ENCODE measurements around the gene ALG1. TPM values are rescaled to one million over a fixed set of nuclear protein-coding genes. Genes with fewer than 3 reads are reported as not detected.

The ALG1 gene
- total RNA-seq, 3 donors from 2014 or later, result 14.4 to 21.2 (median 16.7) TPM

DNA sequence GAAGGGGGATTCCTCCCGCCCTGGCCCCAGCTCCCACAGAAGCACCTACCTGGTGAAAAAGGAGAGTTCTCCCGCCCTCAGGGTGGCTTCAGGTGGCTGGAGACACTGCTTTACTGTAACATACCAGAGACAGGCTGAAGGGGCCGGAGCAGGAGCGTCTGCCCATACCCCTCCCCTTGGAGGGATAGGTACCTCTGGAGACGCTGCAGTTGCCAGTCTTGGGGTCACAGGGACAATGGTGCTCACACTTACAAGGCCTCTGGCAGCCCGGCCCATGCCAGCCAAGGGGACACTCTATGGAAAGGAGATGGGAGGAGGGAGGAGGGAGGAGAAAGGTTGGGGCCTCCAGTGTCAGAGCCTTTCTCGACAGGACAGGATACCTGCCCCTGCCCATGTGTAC lies 44.6 kb upstream of the ALG1 start:
- intact Hi-C loops (cut with DNase I; ENCODE audit: low total_unique reads), result no loop called here
- Histone ChIP-seq H3K36me3 (no peaks in the 10 kb centered on the region), H3K27ac (no peak overlapping the region), H3K4me1 (no peaks in the 10 kb centered on the region), H3K27me3 (no peaks in the 10 kb centered on the region), H3K9me3 (no peaks in the 10 kb centered on the region), H3K4me3 (no peak overlapping the region)
- DNase-seq (ENCODE audit: low spot score in 2 of 2), result no peak
- TF ChIP-seq, protein P1, sequence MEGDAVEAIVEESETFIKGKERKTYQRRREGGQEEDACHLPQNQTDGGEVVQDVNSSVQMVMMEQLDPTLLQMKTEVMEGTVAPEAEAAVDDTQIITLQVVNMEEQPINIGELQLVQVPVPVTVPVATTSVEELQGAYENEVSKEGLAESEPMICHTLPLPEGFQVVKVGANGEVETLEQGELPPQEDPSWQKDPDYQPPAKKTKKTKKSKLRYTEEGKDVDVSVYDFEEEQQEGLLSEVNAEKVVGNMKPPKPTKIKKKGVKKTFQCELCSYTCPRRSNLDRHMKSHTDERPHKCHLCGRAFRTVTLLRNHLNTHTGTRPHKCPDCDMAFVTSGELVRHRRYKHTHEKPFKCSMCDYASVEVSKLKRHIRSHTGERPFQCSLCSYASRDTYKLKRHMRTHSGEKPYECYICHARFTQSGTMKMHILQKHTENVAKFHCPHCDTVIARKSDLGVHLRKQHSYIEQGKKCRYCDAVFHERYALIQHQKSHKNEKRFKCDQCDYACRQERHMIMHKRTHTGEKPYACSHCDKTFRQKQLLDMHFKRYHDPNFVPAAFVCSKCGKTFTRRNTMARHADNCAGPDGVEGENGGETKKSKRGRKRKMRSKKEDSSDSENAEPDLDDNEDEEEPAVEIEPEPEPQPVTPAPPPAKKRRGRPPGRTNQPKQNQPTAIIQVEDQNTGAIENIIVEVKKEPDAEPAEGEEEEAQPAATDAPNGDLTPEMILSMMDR (IDR thresholded peaks at IDR 0.05), result no peak
- TF ChIP-seq POLR2A (IDR thresholded peaks at IDR 0.05) (no peak), POLR2AphosphoS5 (IDR thresholded peaks at IDR 0.05) (no peak)

DNA sequence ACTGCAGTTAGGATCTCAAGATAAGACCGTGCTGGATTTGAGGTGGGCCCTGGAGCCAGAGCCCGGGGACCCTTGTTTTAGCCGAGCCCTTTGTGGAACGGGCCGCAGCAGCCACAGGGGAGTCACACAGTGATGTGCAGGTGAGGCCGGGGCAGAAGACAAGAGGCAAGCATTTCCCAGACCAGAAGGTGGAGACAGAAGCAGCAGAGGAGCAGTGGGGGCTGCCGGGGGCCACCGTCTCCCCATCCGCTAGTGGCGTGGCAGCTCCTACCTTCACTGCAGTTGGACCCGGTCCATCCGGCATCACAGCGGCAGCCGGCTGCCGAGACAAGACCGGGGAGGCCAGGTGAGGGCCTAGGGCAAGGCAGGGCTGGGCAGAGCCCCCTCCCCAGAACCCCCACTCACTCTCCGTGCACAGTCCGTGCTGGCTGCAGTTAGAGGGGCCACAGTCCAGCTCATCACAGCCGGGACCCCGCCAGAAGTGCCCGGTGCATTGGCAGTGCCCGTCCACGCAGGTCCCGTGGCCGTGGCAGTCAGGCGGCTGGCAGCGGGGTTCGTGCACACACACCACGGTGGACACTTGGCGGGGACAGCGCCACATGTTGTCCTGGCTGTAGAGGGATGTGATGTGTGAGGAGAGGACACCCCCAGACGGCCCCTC lies 43.9 kb upstream of the ALG1 start:
- intact Hi-C loops (cut with DNase I; ENCODE audit: low total_unique reads), result no loop called here
- TF ChIP-seq, protein P1 (IDR thresholded peaks at IDR 0.05), result no peak
- no peak for TF ChIP-seq POLR2AphosphoS5 (IDR thresholded peaks at IDR 0.05)
- no peak for TF ChIP-seq POLR2A (IDR thresholded peaks at IDR 0.05)

DNA sequence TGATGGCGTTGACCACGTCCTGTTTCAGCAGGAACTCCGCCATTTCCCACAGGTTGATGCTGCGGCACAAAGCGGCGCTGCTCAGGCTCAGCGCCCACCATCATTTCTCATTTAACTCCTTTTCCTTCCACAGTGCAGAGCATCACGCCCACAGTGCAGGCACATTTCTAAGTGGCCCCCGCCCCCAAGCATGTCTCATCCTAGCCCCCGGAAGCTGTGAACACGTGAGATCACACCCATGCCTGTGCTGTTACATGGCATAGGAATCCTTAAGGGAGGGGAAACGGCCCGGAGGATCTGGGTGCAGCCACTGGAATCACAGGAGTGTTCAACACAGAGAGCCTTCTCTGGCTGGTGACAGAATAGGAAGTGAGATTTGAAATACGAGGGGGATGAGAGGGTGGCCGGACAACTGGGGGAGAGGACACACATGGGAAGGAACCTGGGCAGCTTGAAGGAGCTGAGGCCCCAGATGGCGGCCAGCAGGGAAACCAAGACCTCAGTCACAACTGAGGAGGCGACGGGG lies 42.6 kb upstream of the ALG1 start:
- Histone ChIP-seq H3K27ac (no peak overlapping the region), H3K27me3 (no peaks in the 10 kb centered on the region), H3K4me1 (no peaks in the 10 kb centered on the region), H3K4me3 (no peak overlapping the region), H3K9me3 (no peaks in the 10 kb centered on the region), H3K36me3 (no peaks in the 10 kb centered on the region)
- DNase-seq (ENCODE audit: low spot score in 2 of 2), result no peak
- TF ChIP-seq POLR2A (IDR thresholded peaks at IDR 0.05) (no peak), POLR2AphosphoS5 (IDR thresholded peaks at IDR 0.05) (no peak)
- TF ChIP-seq, protein P1 (IDR thresholded peaks at IDR 0.05), result no peak
- intact Hi-C loops (cut with DNase I; ENCODE audit: low total_unique reads), result no loop called here

More for the DNA sequence above, 43.9 kb upstream of the ALG1 start:
- H3K27ac ChIP-seq, result no peak overlapping the region
- H3K9me3 ChIP-seq, result no peaks in the 10 kb centered on the region
- no peak overlapping the region for H3K4me3 ChIP-seq
- H3K27me3 ChIP-seq, result no peaks in the 10 kb centered on the region
- DNase-seq (ENCODE audit: low spot score in 2 of 2), result no peak
- H3K4me1 ChIP-seq, result no peaks in the 10 kb centered on the region
- no peaks in the 10 kb centered on the region for H3K36me3 ChIP-seq

DNA sequence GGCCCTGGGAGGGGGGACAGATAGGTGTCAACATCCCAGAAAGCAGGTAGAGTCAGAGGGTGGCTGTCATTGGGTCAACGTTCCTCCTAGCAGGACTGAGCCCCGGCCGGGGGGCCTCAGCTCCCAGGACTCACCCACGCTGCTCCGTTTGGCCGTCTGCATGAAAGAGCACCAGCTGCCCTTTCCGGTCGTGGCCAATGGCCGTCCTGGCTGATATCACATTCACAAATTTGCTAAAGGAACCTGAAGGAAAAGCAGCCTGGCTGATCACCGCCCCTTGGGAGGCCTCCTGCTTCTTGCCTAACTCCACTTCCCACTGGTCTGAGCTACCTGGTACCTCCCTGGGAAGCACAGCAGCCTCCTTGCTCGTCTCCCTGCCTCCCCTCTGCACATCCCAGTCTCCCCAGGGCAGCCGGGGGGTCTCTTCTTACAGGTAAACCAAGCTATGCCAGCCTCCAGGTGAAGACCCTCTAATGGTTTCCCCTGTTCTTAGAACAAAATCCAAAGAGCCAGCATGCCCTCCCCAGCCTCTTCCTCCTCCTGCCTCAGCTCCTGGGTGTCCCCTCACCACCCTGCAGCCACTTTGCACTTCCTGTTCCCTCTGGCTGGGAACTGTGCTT lies 41.3 kb upstream of the ALG1 start:
- Histone ChIP-seq H3K27me3 (no peaks in the 10 kb centered on the region), H3K9me3 (no peaks in the 10 kb centered on the region), H3K4me1 (no peaks in the 10 kb centered on the region), H3K36me3 (no peaks in the 10 kb centered on the region), H3K27ac (no peak overlapping the region), H3K4me3 (no peak overlapping the region)
- TF ChIP-seq POLR2AphosphoS5 (IDR thresholded peaks at IDR 0.05) (no peak), POLR2A (IDR thresholded peaks at IDR 0.05) (no peak)
- TF ChIP-seq, protein P1 (IDR thresholded peaks at IDR 0.05), result no peak
- no peak for DNase-seq (ENCODE audit: low spot score in 2 of 2)
- intact Hi-C loops (cut with DNase I; ENCODE audit: low total_unique reads), result no loop called here

DNA sequence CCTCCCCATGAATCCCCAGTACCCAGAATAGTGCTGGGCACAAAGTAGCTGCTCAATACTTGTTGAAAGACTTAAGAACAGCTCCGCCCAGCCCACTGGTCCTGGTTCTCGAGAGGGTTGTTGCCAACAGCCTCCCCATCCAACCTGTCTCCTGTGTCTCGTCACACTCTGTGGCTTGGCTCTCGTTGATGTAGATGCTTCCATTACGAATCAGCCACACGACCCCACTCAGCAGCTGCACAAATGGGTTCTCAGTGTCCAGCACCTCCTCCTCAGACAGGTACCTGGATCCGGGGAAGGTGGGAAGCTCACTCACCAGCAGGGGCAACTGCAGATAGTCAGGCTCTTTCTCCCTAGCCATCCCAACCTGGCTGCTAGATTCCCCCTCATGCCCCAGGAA lies 40.0 kb upstream of the ALG1 start:
- Histone ChIP-seq H3K4me3 (no peak overlapping the region), H3K9me3 (no peaks in the 10 kb centered on the region), H3K36me3 (no peaks in the 10 kb centered on the region), H3K4me1 (no peaks in the 10 kb centered on the region), H3K27ac (no peak overlapping the region), H3K27me3 (no peaks in the 10 kb centered on the region)
- no peak for DNase-seq (ENCODE audit: low spot score in 2 of 2)
- TF ChIP-seq POLR2A (IDR thresholded peaks at IDR 0.05), result no peak
- no peak for TF ChIP-seq POLR2AphosphoS5 (IDR thresholded peaks at IDR 0.05)
- TF ChIP-seq, protein P1 (IDR thresholded peaks at IDR 0.05), result no peak
- intact Hi-C loops (cut with DNase I; ENCODE audit: low total_unique reads), result no loop called here

Measured in breast epithelium (tissue), 4 donors.